ENCODE measurements around the gene PID1. TPM values are rescaled to one million over a fixed set of nuclear protein-coding genes. Genes with fewer than 3 reads are reported as not detected.

The PID1 gene
- total RNA-seq, 2 donors from 2014 or later, result 0.55 to 1.6 TPM

- H3K27me3 Mint-ChIP-seq (ENCODE audit: insufficient read depth), result no peaks in the 10 kb centered on the region
- H3K4me1 Mint-ChIP-seq, result no peaks in the 10 kb centered on the region
- Histone ChIP-seq H3K27ac (ENCODE audit: low read depth, low read length) (no peak overlapping the region), H3K9ac (ENCODE audit: extremely low read depth, low read length, poor library complexity, severe bottlenecking) (no peak overlapping the region), H3K9me3 (ENCODE audit: control insufficient read depth, low read length) (no peaks in the 10 kb centered on the region), H3K36me3 (ENCODE audit: control insufficient read depth, insufficient read depth, low read length) (no peaks in the 10 kb centered on the region), H3K4me3 (ENCODE audit: low read length) (no peak overlapping the region), H3K27me3 (ENCODE audit: control insufficient read depth, insufficient read depth, low read length, poor library complexity, severe bottlenecking) (no peaks in the 10 kb centered on the region), H3K4me1 (ENCODE audit: control insufficient read depth, insufficient read depth, low read length) (no peaks in the 10 kb centered on the region)
- no peaks in the 10 kb centered on the region for H3K36me3 Mint-ChIP-seq (ENCODE audit: low read depth)
- TF ChIP-seq, protein P1, sequence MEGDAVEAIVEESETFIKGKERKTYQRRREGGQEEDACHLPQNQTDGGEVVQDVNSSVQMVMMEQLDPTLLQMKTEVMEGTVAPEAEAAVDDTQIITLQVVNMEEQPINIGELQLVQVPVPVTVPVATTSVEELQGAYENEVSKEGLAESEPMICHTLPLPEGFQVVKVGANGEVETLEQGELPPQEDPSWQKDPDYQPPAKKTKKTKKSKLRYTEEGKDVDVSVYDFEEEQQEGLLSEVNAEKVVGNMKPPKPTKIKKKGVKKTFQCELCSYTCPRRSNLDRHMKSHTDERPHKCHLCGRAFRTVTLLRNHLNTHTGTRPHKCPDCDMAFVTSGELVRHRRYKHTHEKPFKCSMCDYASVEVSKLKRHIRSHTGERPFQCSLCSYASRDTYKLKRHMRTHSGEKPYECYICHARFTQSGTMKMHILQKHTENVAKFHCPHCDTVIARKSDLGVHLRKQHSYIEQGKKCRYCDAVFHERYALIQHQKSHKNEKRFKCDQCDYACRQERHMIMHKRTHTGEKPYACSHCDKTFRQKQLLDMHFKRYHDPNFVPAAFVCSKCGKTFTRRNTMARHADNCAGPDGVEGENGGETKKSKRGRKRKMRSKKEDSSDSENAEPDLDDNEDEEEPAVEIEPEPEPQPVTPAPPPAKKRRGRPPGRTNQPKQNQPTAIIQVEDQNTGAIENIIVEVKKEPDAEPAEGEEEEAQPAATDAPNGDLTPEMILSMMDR (conservative IDR thresholded peaks at IDR 0.05), result no peak
- no peak for DNase-seq
- no peaks in the 10 kb centered on the region for H3K9me3 Mint-ChIP-seq
- H3K27ac Mint-ChIP-seq, result no peak overlapping the region
- WGBS, 2 experiments (ENCODE audit: insufficient coverage in 1 of 2, insufficient read length in 1 of 2), result 96% methylated on average over 3 of the region's 3 CpGs; no CpG with 5 or more reads in 1 of the 2 experiments
- H3K4me3 Mint-ChIP-seq, result no peak overlapping the region
These were observed 93.0 kb downstream of the PID1 start for GRCh38 chr2:229178117-229178516.

- Histone ChIP-seq H3K9me3 (ENCODE audit: control insufficient read depth, low read length) (no peaks in the 10 kb centered on the region), H3K36me3 (ENCODE audit: control insufficient read depth, insufficient read depth, low read length) (no peaks in the 10 kb centered on the region), H3K27me3 (ENCODE audit: control insufficient read depth, insufficient read depth, low read length, poor library complexity, severe bottlenecking) (no peaks in the 10 kb centered on the region), H3K27ac (ENCODE audit: low read depth, low read length) (no peak overlapping the region), H3K4me3 (ENCODE audit: low read length) (no peak overlapping the region), H3K9ac (ENCODE audit: extremely low read depth, low read length, poor library complexity, severe bottlenecking) (no peak overlapping the region), H3K4me1 (ENCODE audit: control insufficient read depth, insufficient read depth, low read length) (no peaks in the 10 kb centered on the region)
- no peak overlapping the region for H3K4me3 Mint-ChIP-seq
- 61% methylated on average over 3 of the region's 3 CpGs; no CpG with 5 or more reads in 1 of the 2 experiments for WGBS, 2 experiments (ENCODE audit: insufficient coverage in 1 of 2, insufficient read length in 1 of 2)
- H3K27ac Mint-ChIP-seq, result no peak overlapping the region
- no peaks in the 10 kb centered on the region for H3K27me3 Mint-ChIP-seq (ENCODE audit: insufficient read depth)
- TF ChIP-seq, protein P1 (conservative IDR thresholded peaks at IDR 0.05), result no peak
- no peaks in the 10 kb centered on the region for H3K4me1 Mint-ChIP-seq
- H3K36me3 Mint-ChIP-seq (ENCODE audit: low read depth), result no peaks in the 10 kb centered on the region
- H3K9me3 Mint-ChIP-seq, result no peaks in the 10 kb centered on the region
- DNase-seq, result no peak
These were observed 95.0 kb downstream of the PID1 start for GRCh38 chr2:229176136-229176535.

DNA sequence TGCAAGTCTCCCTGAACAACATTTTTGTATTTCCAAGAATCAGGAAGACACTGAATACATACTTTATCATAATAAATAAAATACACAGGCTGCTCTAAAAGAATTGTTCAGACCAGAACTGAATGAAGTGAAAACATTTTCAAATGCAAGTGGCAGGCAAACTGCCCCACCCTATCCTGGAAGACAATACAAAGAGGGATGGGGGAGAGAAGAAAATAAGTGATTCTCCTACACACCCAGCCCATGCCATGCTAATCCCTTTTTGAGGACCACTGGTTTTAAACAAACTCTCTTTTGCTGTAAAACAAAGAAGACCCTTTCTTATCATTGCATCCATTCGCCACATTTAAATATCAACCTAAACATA, 95.6 kb downstream of the PID1 start:
- no peaks in the 10 kb centered on the region for H3K27me3 Mint-ChIP-seq (ENCODE audit: insufficient read depth)
- TF ChIP-seq, protein P1 (conservative IDR thresholded peaks at IDR 0.05), result no peak
- Histone ChIP-seq H3K9me3 (ENCODE audit: control insufficient read depth, low read length) (no peaks in the 10 kb centered on the region), H3K36me3 (ENCODE audit: control insufficient read depth, insufficient read depth, low read length) (no peaks in the 10 kb centered on the region), H3K4me3 (ENCODE audit: low read length) (no peak overlapping the region), H3K4me1 (ENCODE audit: control insufficient read depth, insufficient read depth, low read length) (no peaks in the 10 kb centered on the region), H3K27ac (ENCODE audit: low read depth, low read length) (no peak overlapping the region), H3K27me3 (ENCODE audit: control insufficient read depth, insufficient read depth, low read length, poor library complexity, severe bottlenecking) (no peaks in the 10 kb centered on the region), H3K9ac (ENCODE audit: extremely low read depth, low read length, poor library complexity, severe bottlenecking) (no peak overlapping the region)
- WGBS, 2 experiments (ENCODE audit: insufficient coverage in 1 of 2, insufficient read length in 1 of 2), result 84% methylated on average over 1 of the region's 1 CpG; no CpG with 5 or more reads in 1 of the 2 experiments
- no peak for DNase-seq
- no peak overlapping the region for H3K27ac Mint-ChIP-seq
- H3K4me3 Mint-ChIP-seq, result no peak overlapping the region
- no peaks in the 10 kb centered on the region for H3K9me3 Mint-ChIP-seq
- H3K4me1 Mint-ChIP-seq, result no peaks in the 10 kb centered on the region
- no peaks in the 10 kb centered on the region for H3K36me3 Mint-ChIP-seq (ENCODE audit: low read depth)

All from endodermal cell (in vitro differentiated cells).